Caco-2 (cell line): ENCODE data around the gene C3orf70. TPM values are rescaled to one million over a fixed set of nuclear protein-coding genes. Genes with fewer than 3 reads are reported as not detected.
A peak's percentile ranks its signal among the peaks of the same experiment; 100 is the strongest.

Experiments
- BruUV-seq: library from RNA; stranded (reverse); fragments of 400-500 nt; replicated peaks from 2 replicates; lab custom pipeline; 2021; lab: Mats Ljungman, UMichigan
- CTCF ChIA-PET: fragments of 300-600 bp; sonication (Branson Sonifier 250); formaldehyde crosslinking; loops from one replicate; lab custom pipeline; 2022; ENCODE audit warnings: antibody characterized with exemption; lab: Charles Lee
- POLR2A ChIA-PET: fragments of 300-600 bp; sonication (Branson Sonifier 250); formaldehyde crosslinking; loops from one replicate; lab custom pipeline; 2022; ENCODE audit warnings: antibody characterized with exemption; lab: Charles Lee
- DNase-seq, 2 experiments: peaks; one replicate each; pipeline versions ENCODE4 v3.0.0 to v3.0.0-alpha.2; 2020 to 2022
- H3K27me3 ChIP-seq: replicated peaks from 2 replicates; pipeline ENCODE4 v1.6.0; 2011; ENCODE audit warnings: low read length; ENCODE audit not compliant: control insufficient read depth, insufficient read depth
- H3K36me3 ChIP-seq: 2 replicates; pipeline ENCODE4 v1.5.1; 2011; ENCODE audit warnings: low read length; ENCODE audit not compliant: control insufficient read depth, insufficient read depth
- H3K4me1 ChIP-seq: fragments of 250-450 bp; sonication (Bioruptor Pico); 2 replicates; pipeline ENCODE4 v1.5.1; 2020; ENCODE audit warnings: mild to moderate bottlenecking
- H3K4me3 ChIP-seq: 2 replicates; pipeline ENCODE4 v1.5.1; 2011; ENCODE audit warnings: low read depth, mild to moderate bottlenecking, control low read depth, low read length
- H3K9me3 ChIP-seq: fragments of 250-450 bp; sonication (Bioruptor Pico); 2 replicates; pipeline ENCODE4 v1.5.1; 2020; ENCODE audit warnings: mild to moderate bottlenecking, moderate library complexity
- H3K27ac Mint-ChIP-seq: one replicate; pipeline ENCODE4 v1.8.0; 2022; ENCODE audit warnings: mixed read lengths; ENCODE audit not compliant: unreplicated experiment
- H3K27me3 Mint-ChIP-seq: one replicate; pipeline ENCODE4 v1.8.0; 2022; ENCODE audit warnings: mixed read lengths; ENCODE audit not compliant: insufficient read depth, unreplicated experiment
- H3K36me3 Mint-ChIP-seq: one replicate; pipeline ENCODE4 v1.8.0; 2022; ENCODE audit warnings: mild to moderate bottlenecking, mixed read lengths; ENCODE audit not compliant: insufficient read depth, unreplicated experiment
- H3K4me1 Mint-ChIP-seq: one replicate; pipeline ENCODE4 v1.8.0; 2022; ENCODE audit warnings: low read depth, mixed read lengths; ENCODE audit not compliant: unreplicated experiment
- H3K4me3 Mint-ChIP-seq: one replicate; pipeline ENCODE4 v1.8.0; 2022; ENCODE audit warnings: mild to moderate bottlenecking, moderate library complexity, mixed read lengths; ENCODE audit not compliant: unreplicated experiment
- H3K9me3 Mint-ChIP-seq: one replicate; pipeline ENCODE4 v1.8.0; 2022; ENCODE audit warnings: mixed read lengths; ENCODE audit not compliant: unreplicated experiment
- CTCF ChIP-seq, 2 experiments: fragments of 200-600 bp in 1 of 2; IDR thresholded peaks; 1 replicate in 1 of 2; 2 replicates in 1 of 2; pipeline versions ENCODE4 v1.5.1 to v1.8.0; 2011 to 2022; ENCODE audit warnings: antibody characterized with exemption in 1 of 2, control low read depth in 1 of 2, inconsistent platforms in 1 of 2, low read depth in 1 of 2, low read length in 1 of 2, mild to moderate bottlenecking in 1 of 2, moderate library complexity in 1 of 2; ENCODE audit not compliant: insufficient read depth in 1 of 2, severe bottlenecking in 1 of 2, unreplicated experiment in 1 of 2
- intact Hi-C: fragments of 100-400 bp; cut with micrococcal nuclease; formaldehyde crosslinking; loops from one replicate; pipeline ENCODE4 v1.10.0; 2022; ENCODE audit not compliant: unreplicated experiment
- total RNA-seq: library from RNA; stranded (reverse); gene quantifications from 2 replicates; pipeline ENCODE4 v1.2.3, GENCODE V29; 2022

The C3orf70 gene
- total RNA-seq, 1 experiment from 2014 or later, result 11.2 TPM

GRCh38 chr3:185069037-185070030, 83.5 kb downstream of the C3orf70 start:
- Mint-ChIP-seq H3K9me3 (no peaks in the 10 kb centered on the region), H3K27ac (no peak overlapping the region), H3K4me3 (no peak overlapping the region), H3K27me3 (no peaks in the 10 kb centered on the region), H3K36me3 (peaks cover 6% of the 10 kb centered on the region), H3K4me1 (peaks cover 6% of the 10 kb centered on the region)
- ChIA-PET POLR2A (no interaction called here), CTCF (interaction anchor here (0.6 to 1.3 kb wide), 2 partner anchors 35 to 76 kb away, joined by 3 read pairs; no protein-coding TSS in a partner anchor)
- Histone ChIP-seq H3K4me1 (no peaks in the 10 kb centered on the region), H3K36me3 (no peaks in the 10 kb centered on the region), H3K9me3 (no peaks in the 10 kb centered on the region), H3K4me3 (no peak overlapping the region), H3K27me3 (no peaks in the 10 kb centered on the region)
- BruUV-seq, result no TSS peak
- peak in 1 of 2 experiments; percentile 43 for DNase-seq
- intact Hi-C loops, result loop anchor here (1.0 kb wide), 1 partner anchor 106 kb away; no protein-coding TSS in a partner anchor
- TF ChIP-seq CTCF (IDR thresholded peaks at IDR 0.05; ENCODE audit: insufficient read depth in 1 of 2, low read depth in 1 of 2, low read length in 1 of 2, severe bottlenecking in 1 of 2, unreplicated experiment in 1 of 2), result peak in 1 of 2 experiments; percentile 40

- H3K9me3 ChIP-seq, result no peaks in the 10 kb centered on the region
- intact Hi-C loops, result no loop called here
- Mint-ChIP-seq H3K27me3 (no peaks in the 10 kb centered on the region), H3K4me3 (no peak overlapping the region), H3K4me1 (peaks cover 6% of the 10 kb centered on the region), H3K36me3 (peaks cover 6% of the 10 kb centered on the region), H3K9me3 (no peaks in the 10 kb centered on the region), H3K27ac (no peak overlapping the region)
- CTCF ChIA-PET, result no interaction called here
- H3K27me3 ChIP-seq, result no peaks in the 10 kb centered on the region
- no TSS peak for BruUV-seq
- H3K36me3 ChIP-seq, result no peaks in the 10 kb centered on the region
- no peak overlapping the region for H3K4me3 ChIP-seq
- H3K4me1 ChIP-seq, result no peaks in the 10 kb centered on the region
- POLR2A ChIA-PET, result no interaction called here
- no peak for TF ChIP-seq CTCF (IDR thresholded peaks at IDR 0.05; ENCODE audit: insufficient read depth in 1 of 2, low read depth in 1 of 2, low read length in 1 of 2, severe bottlenecking in 1 of 2, unreplicated experiment in 1 of 2)
- no peak for DNase-seq
These were observed 85.7 kb downstream of the C3orf70 start for GRCh38 chr3:185067173-185067572.

GRCh38 chr3:185066251-185066650, 86.6 kb downstream of the C3orf70 start:
- ChIA-PET CTCF (interaction anchor here (1.1 kb wide), 1 partner anchor 204 kb away, joined by 6 read pairs; no protein-coding TSS in a partner anchor), POLR2A (no interaction called here)
- no peak for TF ChIP-seq CTCF (IDR thresholded peaks at IDR 0.05; ENCODE audit: insufficient read depth in 1 of 2, low read depth in 1 of 2, low read length in 1 of 2, severe bottlenecking in 1 of 2, unreplicated experiment in 1 of 2)
- no peaks in the 10 kb centered on the region for H3K9me3 ChIP-seq
- Mint-ChIP-seq H3K9me3 (no peaks in the 10 kb centered on the region), H3K36me3 (peaks cover 6% of the 10 kb centered on the region), H3K27me3 (no peaks in the 10 kb centered on the region), H3K27ac (no peak overlapping the region), H3K4me3 (no peak overlapping the region), H3K4me1 (peaks cover 6% of the 10 kb centered on the region)
- no TSS peak for BruUV-seq
- no peaks in the 10 kb centered on the region for H3K4me1 ChIP-seq
- intact Hi-C loops, result no loop called here
- no peaks in the 10 kb centered on the region for H3K36me3 ChIP-seq
- H3K27me3 ChIP-seq, result no peaks in the 10 kb centered on the region
- DNase-seq, result no peak
- no peak overlapping the region for H3K4me3 ChIP-seq
